SW480 (cell line): ENCODE measurements around the gene TMEM121B.

Experiments
- DNase-seq: peaks from one replicate; pipeline ENCODE4 v3.0.0-alpha.2; 2016; ENCODE audit warnings: low spot score

The TMEM121B gene

GRCh38 chr22:17110791-17111550, 10.2 kb downstream of the TMEM121B start:
- no peak for DNase-seq

DNA sequence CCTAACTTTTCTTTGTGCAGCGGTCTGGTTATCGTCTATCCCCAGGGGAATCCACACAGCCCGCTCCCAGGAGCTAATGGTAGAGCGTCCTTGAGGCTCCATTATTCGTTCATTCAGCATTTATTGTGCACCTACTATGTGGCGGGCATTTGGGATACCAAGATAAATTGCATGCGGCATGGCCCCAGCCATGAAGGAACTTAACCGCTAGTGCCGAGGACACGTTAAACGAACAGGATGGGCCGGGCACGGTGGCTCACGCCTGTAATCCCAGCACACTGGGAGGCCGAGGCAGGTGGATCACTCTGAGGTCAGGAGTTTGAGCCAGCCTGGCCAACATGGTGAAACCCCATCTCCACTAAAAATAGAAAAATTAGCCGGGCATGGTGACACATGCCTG, 11.2 kb downstream of the TMEM121B start:
- no peak for DNase-seq

DNA sequence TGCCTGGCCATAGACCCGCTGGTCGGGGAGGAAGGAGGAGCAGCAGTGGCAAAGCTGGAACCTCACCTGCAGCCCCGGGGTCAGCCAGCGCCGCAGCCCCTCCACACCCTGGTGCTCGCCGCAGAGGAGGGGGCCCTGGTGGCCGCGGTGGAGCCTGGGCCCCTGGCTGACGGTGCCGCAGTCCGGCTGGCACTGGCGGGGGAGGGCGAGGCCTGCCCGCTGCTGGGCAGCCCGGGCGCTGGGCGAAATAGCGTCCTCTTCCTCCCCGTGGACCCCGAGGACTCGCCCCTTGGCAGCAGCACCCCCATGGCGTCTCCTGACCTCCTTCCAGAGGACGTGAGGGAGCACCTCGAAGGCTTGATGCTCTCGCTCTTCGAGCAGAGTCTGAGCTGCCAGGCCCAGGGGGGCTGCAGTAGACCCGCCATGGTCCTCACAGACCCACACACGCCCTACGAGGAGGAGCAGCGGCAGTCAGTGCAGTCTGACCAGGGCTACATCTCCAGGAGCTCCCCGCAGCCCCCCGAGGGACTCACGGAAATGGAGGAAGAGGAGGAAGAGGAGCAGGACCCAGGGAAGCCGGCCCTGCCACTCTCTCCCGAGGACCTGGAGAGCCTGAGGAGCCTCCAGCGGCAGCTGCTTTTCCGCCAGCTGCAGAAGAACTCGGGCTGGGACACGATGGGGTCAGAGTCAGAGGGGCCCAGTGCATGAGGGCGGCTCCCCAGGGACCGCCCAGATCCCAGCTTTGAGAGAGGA, 11.9 kb downstream of the TMEM121B start:
- no peak for DNase-seq

DNA sequence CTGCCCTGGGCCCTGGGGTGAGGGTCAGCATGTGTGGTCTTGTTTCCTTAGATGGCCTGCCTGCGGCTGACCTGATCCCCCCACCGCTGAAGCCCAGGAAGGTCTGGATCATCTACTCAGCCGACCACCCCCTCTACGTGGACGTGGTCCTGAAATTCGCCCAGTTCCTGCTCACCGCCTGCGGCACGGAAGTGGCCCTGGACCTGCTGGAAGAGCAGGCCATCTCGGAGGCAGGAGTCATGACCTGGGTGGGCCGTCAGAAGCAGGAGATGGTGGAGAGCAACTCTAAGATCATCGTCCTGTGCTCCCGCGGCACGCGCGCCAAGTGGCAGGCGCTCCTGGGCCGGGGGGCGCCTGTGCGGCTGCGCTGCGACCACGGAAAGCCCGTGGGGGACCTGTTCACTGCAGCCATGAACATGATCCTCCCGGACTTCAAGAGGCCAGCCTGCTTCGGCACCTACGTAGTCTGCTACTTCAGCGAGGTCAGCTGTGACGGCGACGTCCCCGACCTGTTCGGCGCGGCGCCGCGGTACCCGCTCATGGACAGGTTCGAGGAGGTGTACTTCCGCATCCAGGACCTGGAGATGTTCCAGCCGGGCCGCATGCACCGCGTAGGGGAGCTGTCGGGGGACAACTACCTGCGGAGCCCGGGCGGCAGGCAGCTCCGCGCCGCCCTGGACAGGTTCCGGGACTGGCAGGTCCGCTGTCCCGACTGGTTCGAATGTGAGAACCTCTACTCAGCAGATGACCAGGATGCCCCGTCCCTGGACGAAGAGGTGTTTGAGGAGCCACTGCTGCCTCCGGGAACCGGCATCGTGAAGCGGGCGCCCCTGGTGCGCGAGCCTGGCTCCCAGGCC, 12.7 kb downstream of the TMEM121B start:
- DNase-seq = no peak

- no peak for DNase-seq
Observed at GRCh38 chr22:17107547-17107810, 13.7 kb downstream of the TMEM121B start.

DNA sequence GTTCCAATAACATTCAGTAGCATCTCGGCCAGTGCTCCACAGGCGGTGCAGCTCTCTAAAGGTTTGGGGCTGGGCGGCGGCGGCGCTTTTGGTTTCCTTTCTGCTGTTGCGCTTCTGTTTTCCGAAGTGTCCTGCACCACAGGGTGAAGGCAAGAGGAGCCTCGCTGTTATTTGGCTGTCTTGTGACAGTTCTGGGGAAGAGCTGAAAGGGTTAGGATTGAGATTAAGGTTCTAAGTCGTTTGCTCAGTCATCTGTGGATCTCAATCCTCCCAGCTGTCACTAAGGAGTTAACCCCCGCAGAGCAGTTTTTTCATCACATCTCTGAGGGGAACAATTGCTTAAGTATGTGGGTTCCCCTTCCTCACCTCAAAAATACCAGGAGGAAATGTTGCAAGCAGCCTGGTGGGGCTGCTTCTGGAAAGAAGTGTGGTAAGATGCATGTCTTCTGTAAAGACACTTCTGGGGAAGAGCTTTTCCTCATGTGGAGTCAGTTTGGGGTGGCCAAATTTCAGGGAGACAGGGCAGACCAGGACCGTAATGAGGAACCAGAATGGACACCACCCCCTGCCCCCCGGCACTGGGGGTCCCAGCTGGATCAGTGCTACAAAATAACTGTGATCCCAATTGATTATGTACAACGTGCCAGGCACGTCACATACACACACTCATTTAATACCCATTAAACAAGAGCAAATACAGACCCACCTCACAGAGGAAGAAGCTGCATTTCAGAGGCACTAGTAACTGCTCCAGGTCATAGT, 14.2 kb downstream of the TMEM121B start:
- DNase-seq = no peak

DNA sequence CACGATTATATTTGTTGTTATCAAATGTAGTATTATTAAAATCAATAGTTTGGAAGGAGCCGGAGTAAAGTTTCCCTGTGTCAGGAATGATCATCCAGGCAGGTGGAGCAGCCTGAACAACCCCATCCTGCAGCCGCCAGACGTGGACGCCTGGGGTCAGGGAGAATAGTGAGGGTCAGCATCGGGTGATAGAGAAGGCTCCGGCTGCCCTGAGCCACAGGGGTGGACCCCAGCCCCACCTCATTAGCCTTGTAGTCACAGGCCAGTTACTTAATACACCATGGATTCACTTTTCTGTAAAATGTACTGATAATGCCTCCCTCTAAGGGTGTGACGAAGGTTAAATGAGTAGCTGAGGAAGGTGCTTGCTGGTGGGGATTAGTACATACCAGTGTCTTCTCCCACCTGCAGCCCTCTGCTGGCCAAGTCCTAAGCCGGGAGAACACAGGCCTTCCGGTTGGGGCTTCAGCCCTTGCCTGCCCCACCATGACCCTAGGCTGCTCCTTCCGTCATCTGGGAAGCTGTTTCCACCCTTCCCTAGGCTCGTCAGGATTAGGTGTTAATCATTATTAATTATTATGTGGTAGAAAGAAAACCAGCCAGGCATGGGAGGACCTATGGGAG, 14.9 kb downstream of the TMEM121B start:
- no peak for DNase-seq

DNA sequence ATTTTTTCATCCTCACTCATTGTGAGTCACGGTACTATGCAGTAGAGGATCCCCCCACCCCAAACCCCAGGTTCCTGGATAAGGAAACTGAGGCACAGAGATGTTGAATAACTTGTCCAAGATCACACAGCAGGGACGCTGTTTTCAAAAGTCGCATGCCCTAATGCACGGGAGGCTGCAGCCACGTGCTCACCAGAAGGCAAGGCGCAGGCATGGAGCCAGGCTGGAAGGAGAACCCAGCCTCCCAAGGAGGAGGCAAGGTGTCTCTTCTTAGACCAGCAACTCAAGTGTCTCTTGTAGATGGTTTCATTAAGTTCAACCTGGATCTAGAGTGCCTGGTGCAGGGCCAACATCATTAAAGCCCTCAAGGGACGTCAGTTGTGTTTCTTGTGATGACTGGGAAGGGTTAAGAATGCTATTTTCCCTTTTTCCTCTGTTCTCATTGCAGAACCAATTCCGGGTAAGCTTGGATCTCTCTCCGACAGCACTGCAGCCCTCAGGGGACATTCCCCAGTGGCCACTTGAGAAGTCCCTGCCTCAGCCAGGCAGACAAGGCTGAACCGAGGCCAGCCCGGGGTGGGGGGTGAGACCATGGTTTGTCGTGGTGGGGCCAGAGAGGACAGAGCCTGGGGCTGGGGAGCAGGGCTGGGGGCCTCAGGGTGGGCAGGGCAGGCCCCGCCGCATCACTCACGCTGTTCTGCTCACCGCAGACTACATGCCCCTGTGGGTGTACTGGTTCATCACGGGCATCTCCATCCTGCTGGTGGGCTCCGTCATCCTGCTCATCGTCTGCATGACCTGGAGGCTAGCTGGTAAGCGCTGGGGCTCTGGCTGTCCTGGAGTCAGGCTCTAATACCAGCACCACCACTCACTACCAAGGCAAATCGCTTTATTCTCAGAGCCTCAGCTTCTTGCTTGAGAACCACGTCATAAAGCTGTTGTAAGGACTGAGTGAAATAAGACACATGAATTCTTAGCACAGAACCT, 15.7 kb downstream of the TMEM121B start:
- no peak for DNase-seq

DNA sequence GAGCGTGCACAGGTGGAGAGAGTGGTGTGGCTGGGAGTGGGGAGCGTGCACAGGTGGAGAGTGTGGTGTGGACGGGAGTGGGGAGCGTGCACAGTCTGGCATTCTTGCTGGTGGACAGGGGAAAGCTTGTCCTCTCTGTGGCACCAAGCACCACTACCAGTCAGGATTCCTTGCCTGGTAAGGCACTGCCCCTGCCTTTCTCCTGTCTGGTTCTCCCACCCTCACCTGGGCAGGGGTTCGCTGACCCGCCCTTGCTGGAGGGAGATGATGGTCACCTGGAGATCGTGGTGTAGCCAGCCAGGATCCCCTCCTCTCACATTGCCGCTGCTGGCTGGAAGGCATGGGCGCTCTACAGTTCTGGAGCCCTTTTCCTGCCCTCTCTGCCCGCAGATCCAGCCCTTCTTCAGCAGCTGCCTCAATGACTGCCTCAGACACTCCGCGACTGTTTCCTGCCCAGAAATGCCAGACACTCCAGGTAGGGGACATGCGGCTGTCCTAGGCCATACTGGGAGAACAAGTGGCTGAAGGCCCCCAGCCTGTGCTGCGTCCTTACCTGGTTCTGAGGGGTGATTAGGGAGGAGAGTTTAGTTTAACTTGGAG, 16.7 kb downstream of the TMEM121B start:
- no peak for DNase-seq

- no peak for DNase-seq
Observed at GRCh38 chr22:17103351-17103750, 17.8 kb downstream of the TMEM121B start.

DNA sequence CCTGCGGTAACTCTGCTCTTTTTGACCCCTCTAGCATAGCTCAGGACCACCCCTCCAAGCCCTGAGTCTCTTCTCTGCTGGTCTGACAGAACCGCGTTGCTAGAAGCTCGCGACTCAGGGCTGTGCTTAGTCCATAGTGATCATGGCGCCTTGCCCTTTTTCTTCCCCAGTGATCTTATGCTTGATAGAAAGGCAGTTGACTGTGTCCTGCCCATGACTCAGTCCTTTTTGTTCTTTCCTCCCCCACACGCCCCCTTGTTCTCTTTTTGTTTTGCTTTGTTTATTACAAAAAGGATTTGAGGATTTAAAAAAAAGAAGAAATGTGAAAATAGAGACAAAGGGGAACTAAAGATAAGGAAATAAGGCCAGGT, 18.9 kb downstream of the TMEM121B start:
- DNase-seq = no peak

DNA sequence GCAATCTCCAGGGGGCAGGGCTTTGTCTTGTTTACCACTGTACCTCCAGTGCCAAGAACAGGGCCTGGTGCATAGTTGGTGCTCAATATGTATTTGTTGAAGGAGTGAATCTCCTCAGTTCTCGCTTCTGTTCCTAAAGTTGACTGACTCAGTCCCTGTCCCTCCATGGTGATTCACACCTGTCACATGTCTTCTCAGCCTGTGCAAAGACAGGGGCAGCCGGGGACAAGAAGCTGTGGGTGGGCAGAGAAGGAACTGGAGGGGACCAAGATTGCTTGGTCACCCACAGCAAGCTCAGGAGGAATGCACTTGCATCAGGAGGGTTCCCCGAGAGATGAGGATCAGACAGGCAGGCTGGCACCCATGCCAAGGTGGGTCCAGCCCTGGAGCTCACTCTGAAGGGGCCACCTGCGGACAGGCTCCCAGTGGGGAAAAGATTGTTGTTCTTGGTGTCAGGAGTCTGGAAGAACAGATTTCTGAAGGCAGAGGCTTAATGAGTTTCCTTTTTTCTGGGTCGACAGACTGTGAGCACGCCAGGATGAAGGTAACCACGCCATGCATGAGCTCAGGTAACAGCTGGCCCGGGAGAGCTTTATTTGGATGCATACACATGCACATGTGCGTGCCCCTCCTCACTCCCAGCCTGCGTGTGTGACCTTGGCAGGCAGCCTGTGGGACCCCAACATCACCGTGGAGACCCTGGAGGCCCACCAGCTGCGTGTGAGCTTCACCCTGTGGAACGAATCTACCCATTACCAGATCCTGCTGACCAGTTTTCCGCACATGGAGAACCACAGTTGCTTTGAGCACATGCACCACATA, 19.5 kb downstream of the TMEM121B start:
- DNase-seq = no peak

DNA sequence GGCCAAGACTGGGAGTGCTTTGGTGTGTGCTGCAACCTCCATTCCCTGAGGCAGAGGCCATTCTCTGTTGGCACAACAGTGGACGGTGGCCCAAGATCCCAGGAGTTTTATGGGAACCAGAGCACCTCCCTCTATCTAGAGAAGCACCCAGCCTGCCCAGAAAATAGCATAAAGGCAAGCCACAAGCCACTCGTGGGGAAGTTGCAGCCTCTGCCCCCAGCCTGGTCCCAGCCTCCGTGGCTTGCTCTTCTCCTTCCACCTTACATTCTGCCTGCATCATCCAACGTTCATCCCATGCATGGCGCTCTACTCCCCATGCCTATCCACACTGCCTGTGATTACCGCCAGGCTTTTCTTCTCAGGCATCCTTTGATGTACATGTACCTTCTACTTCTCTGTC, 20.5 kb downstream of the TMEM121B start:
- DNase-seq = no peak

DNA sequence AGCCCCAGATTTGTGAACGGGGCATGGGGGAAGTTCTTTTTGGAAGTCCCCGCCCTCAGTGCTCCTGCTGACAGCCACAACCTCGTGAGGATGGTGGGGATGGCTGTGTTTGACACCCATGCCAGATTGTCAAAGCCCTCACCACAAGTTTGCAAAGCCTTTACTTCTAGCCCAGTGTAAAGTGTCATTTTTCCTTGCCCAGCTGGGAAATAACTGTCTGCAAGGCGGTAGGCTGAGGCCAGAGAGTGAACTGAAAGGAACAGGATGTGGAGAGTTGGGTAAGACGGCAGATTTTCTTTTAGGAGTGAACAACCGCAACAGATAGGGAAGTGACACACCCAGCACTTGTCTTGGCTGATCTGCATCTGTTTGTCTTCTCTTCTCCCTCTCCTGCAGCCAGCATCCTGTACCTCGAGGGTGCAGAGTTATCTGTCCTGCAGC, 22.8 kb downstream of the TMEM121B start:
- DNase-seq = no peak

DNA sequence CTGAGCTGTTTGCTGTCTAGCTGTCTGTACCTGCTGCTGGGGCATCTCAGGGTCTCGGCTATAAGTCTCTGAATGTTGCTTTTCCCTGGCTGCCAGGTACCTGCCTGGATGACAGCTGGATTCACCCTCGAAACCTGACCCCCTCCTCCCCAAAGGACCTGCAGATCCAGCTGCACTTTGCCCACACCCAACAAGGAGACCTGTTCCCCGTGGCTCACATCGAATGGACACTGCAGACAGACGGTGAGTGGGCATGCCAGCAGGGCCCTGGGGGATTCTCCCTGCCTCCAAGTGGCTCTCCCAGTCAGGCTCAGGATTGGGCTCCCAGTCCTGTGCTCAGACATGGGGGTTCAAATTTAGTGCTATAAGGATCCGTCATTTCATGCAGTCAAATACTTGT, 23.5 kb downstream of the TMEM121B start:
- DNase-seq = no peak

DNA sequence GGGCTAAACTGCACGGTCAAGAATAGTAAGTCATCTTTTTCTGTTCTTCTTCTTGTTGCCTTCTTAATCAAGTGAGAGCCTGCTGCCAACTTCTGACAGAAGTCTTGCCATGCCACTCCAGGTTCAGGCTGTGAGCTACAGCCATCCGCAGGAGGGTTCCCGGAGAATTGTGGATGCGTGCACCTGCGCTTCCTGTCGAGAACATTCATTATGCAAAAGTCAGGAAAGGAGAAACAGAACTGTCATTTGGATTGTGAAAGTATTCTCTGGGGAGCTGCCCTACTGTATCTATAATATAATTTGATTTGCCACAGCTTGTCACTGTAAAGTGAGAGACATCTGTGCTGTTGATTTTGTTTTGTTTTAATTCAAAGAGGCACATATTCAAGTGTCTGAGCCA, 24.1 kb downstream of the TMEM121B start:
- DNase-seq = no peak

DNA sequence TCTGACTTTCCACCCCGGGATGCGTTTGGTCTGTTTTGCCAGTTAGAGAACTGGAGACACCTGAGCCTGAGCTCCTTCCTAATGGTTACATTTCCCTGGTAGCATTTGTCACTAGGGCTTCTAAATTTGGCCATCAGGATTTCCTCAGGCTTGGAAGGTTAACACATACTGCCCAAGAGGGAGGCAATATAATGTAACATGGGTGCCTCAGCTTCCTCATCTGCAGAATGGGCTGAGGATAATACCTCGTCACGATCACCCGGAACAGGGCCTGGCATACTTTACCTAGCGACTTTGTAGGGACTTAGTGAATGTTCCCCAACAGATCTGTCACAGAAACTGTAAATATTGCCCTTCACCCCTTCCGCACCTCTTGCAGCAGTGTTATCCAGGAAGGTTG, 25.1 kb downstream of the TMEM121B start:
- no peak for DNase-seq

GRCh38 chr22:17095538-17095937, 25.6 kb downstream of the TMEM121B start:
- no peak for DNase-seq

DNA sequence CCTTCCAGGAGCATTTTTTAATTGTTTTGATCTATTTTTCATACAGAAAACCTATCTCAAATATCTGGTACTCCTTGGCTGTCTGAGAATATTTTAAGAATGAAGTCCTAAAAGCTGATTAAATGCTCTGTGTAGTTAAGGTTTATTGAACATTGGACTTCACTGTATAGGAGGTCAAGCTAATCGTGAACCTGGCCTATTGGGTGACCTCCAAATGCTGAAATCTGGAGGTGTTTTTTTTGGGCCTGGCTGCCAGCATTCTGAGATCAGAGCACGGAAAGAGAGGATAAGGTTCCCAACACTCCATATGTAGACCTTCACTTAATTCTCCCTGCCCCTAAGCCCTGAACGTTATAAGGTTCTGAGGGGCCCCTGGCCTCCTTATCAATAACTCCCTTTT, 28.1 kb downstream of the TMEM121B start:
- no peak for DNase-seq
